Activated naive CD8-positive, alpha-beta T cell treated with anti-CD3 and anti-CD28 coated beads for 36 hours (primary cell): ENCODE data around the gene MAST4. TPM values are rescaled to one million over a fixed set of nuclear protein-coding genes. Genes with fewer than 3 reads are reported as not detected.
"Not testable (repeated sequence)": the region's sequence is repeated elsewhere in the genome, so short reads cannot be mapped to it uniquely, and the experiment has no call there.

ENCODE experiments used
- DNase-seq: peaks from one replicate; pipeline ENCODE4 v3.0.0; 2021
- H3K27ac Mint-ChIP-seq: one replicate; pipeline ENCODE4 v1.8.0; 2022; ENCODE audit warnings: mild to moderate bottlenecking, moderate library complexity, mixed read lengths
- H3K27me3 Mint-ChIP-seq: one replicate; pipeline ENCODE4 v1.8.0; 2022; ENCODE audit warnings: mild to moderate bottlenecking, mixed read lengths
- H3K36me3 Mint-ChIP-seq: one replicate; pipeline ENCODE4 v1.8.0; 2021; ENCODE audit warnings: mild to moderate bottlenecking, mixed read lengths
- H3K4me1 Mint-ChIP-seq: one replicate; pipeline ENCODE4 v1.8.0; 2021; ENCODE audit warnings: mixed read lengths
- H3K4me3 Mint-ChIP-seq: one replicate; pipeline ENCODE4 v1.8.0; 2022; ENCODE audit warnings: mild to moderate bottlenecking, moderate library complexity, mixed read lengths
- H3K9me3 Mint-ChIP-seq: one replicate; pipeline ENCODE4 v1.8.0; 2022; ENCODE audit warnings: mixed read lengths
- total RNA-seq, 2 experiments: library from RNA; stranded (reverse); gene quantifications; one replicate each; pipeline ENCODE4 v1.2.3, GENCODE V29; 2021

Gene MAST4
- total RNA-seq, 2 experiments from 2014 or later, result 8.9 to 9.8 TPM

DNA sequence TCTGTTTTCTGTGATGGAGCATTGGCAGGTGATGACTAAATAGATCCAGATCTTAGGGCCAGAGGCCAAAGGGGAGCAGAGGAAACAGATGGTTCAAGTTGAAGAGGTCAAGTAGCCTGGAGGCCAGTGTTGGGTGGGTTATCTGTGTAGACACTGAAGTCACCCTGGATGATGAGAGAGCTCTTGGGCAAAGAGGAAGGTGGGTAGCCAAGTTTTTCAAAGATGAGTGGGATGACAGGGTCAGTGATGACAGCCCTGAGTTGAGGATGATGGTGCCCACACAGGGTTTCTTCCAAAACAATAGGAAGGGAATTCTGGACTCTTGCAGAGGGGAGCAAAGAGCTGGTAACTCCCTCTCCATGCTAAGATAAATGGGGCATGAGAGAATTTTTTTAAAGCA lies 523.8 kb downstream of the MAST4 start:
- peaks cover 3% of the 10 kb centered on the region for H3K36me3 Mint-ChIP-seq
- no peak overlapping the region for H3K27ac Mint-ChIP-seq
- no peak overlapping the region for H3K4me3 Mint-ChIP-seq
- peaks cover 3% of the 10 kb centered on the region for H3K4me1 Mint-ChIP-seq
- H3K27me3 Mint-ChIP-seq, result no peaks in the 10 kb centered on the region
- no peak for DNase-seq
- H3K9me3 Mint-ChIP-seq, result no peaks in the 10 kb centered on the region

GRCh38 chr5:67123819-67124218 lies 527.6 kb downstream of the MAST4 start:
- Mint-ChIP-seq H3K27me3 (no peaks in the 10 kb centered on the region), H3K4me3 (no peak overlapping the region), H3K36me3 (peaks cover 19% of the 10 kb centered on the region), H3K4me1 (no peaks in the 10 kb centered on the region), H3K9me3 (peaks cover 2% of the 10 kb centered on the region), H3K27ac (no peak overlapping the region)
- no peak for DNase-seq

GRCh38 chr5:67124556-67124955 lies 528.4 kb downstream of the MAST4 start:
- Mint-ChIP-seq H3K4me1 (no peaks in the 10 kb centered on the region), H3K4me3 (no peak overlapping the region), H3K9me3 (peaks cover 2% of the 10 kb centered on the region), H3K36me3 (peaks cover 19% of the 10 kb centered on the region), H3K27ac (no peak overlapping the region), H3K27me3 (no peaks in the 10 kb centered on the region)
- no peak for DNase-seq

DNA sequence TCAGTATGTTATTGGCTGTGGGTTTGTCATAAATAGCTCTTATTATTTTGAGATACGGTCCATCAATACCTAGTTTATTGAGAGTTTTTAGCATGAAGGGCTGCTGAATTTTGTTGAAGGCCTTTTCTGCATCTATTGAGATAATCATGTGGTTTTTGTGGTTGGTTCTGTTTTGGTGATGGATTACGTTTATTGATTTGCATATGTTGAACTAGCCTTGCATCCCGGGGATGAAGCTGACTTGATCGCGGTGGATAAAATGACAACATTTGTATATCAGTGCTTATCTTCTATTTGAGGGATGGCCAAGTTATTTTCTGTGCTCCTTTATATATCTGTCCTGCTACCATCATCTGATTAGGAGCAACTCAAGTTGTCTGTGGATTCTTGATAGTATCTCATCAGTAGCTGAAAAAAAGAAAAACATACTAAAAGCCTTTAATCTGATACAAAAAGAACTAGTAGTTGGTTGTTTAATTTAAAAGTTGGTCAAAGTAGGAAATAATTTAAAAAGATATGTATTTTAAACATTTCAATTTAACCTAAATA lies 531.2 kb downstream of the MAST4 start:
- not testable (repeated sequence) for H3K27ac Mint-ChIP-seq, H3K27me3 Mint-ChIP-seq, H3K4me1 Mint-ChIP-seq, H3K4me3 Mint-ChIP-seq, DNase-seq, H3K9me3 Mint-ChIP-seq
- peaks cover 18% of the 10 kb centered on the region for H3K36me3 Mint-ChIP-seq

GRCh38 chr5:67129768-67130167 lies 533.6 kb downstream of the MAST4 start:
- DNase-seq, result no peak
- H3K27ac Mint-ChIP-seq, result no peak overlapping the region
- H3K4me3 Mint-ChIP-seq, result no peak overlapping the region
- H3K27me3 Mint-ChIP-seq, result no peaks in the 10 kb centered on the region
- peaks cover 16% of the 10 kb centered on the region for H3K36me3 Mint-ChIP-seq
- H3K9me3 Mint-ChIP-seq, result peaks cover 2% of the 10 kb centered on the region
- H3K4me1 Mint-ChIP-seq, result no peaks in the 10 kb centered on the region

DNA sequence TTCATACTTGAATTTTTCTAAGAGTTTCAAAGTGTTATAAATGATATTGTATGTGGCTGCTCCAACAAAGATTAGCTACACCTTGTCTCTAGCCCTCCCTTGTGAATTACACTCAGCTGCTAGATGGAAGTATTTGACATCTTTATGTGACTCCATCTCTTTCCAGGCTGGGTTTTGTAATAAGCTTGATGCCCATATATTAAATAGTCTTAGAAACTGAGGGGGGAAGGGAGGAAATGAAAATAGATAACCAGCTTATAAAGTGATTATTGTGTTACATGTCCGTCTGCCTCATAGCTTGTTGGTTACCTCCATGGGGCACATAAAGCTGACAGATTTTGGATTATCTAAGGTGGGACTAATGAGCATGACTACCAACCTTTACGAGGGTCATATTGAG lies 537.0 kb downstream of the MAST4 start:
- no peaks in the 10 kb centered on the region for H3K9me3 Mint-ChIP-seq
- H3K4me3 Mint-ChIP-seq, result no peak overlapping the region
- no peak for DNase-seq
- no peak overlapping the region for H3K27ac Mint-ChIP-seq
- no peaks in the 10 kb centered on the region for H3K4me1 Mint-ChIP-seq
- no peaks in the 10 kb centered on the region for H3K27me3 Mint-ChIP-seq
- peaks cover 2% of the 10 kb centered on the region for H3K36me3 Mint-ChIP-seq

DNA sequence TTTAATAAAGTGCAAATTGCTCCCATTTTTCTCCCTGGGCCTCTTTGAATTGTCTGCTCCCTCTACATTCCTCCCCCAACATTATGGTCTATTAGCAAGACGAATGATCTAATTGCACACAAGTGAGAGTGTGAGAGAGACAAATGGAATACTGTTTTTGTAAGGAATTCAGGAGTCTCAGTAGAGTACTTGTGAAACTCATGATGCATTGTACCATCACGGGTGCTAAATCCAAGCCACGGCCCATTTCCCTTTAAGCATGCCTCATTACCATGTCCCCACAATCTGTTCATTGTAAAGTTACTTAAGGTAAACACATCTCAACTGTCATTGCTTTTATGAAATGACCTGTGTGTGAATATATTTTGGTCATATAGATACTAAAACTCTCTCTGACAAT lies 537.6 kb downstream of the MAST4 start:
- no peaks in the 10 kb centered on the region for H3K27me3 Mint-ChIP-seq
- peaks cover 2% of the 10 kb centered on the region for H3K36me3 Mint-ChIP-seq
- no peaks in the 10 kb centered on the region for H3K9me3 Mint-ChIP-seq
- no peak overlapping the region for H3K27ac Mint-ChIP-seq
- no peaks in the 10 kb centered on the region for H3K4me1 Mint-ChIP-seq
- no peak overlapping the region for H3K4me3 Mint-ChIP-seq
- no peak for DNase-seq

- Mint-ChIP-seq H3K4me3 (no peak overlapping the region), H3K4me1 (no peaks in the 10 kb centered on the region), H3K27ac (no peak overlapping the region), H3K9me3 (no peaks in the 10 kb centered on the region), H3K27me3 (no peaks in the 10 kb centered on the region), H3K36me3 (peaks cover 2% of the 10 kb centered on the region)
- DNase-seq, result no peak
These were observed 539.3 kb downstream of the MAST4 start for GRCh38 chr5:67135381-67135984.

DNA sequence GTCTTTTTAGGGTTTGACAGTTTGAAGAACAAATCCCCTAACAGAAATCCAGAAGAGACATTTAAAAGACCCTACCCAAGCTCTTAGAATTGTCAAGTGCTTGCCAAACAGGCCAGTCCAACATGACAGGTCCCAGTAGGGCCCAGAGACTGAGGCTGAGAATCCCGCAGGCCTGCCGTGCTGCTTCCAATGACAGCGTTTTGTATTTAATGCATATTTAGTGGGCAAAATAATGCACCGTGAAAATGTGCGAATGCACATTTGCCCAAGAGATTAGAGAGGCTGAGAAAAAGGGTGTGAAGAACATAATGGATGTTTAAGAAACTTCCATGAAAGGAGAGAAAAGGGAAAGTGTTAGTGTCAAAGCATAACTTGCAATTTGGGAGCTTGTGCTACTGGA lies 542.8 kb downstream of the MAST4 start:
- H3K9me3 Mint-ChIP-seq, result no peaks in the 10 kb centered on the region
- H3K27ac Mint-ChIP-seq, result no peak overlapping the region
- H3K36me3 Mint-ChIP-seq, result peaks cover 6% of the 10 kb centered on the region
- no peak for DNase-seq
- no peaks in the 10 kb centered on the region for H3K4me1 Mint-ChIP-seq
- H3K4me3 Mint-ChIP-seq, result no peak overlapping the region
- no peaks in the 10 kb centered on the region for H3K27me3 Mint-ChIP-seq

GRCh38 chr5:67140413-67140812 lies 544.2 kb downstream of the MAST4 start:
- no peak overlapping the region for H3K4me3 Mint-ChIP-seq
- H3K27me3 Mint-ChIP-seq, result no peaks in the 10 kb centered on the region
- H3K4me1 Mint-ChIP-seq, result no peaks in the 10 kb centered on the region
- no peak for DNase-seq
- H3K9me3 Mint-ChIP-seq, result no peaks in the 10 kb centered on the region
- H3K27ac Mint-ChIP-seq, result no peak overlapping the region
- peaks cover 11% of the 10 kb centered on the region for H3K36me3 Mint-ChIP-seq

DNA sequence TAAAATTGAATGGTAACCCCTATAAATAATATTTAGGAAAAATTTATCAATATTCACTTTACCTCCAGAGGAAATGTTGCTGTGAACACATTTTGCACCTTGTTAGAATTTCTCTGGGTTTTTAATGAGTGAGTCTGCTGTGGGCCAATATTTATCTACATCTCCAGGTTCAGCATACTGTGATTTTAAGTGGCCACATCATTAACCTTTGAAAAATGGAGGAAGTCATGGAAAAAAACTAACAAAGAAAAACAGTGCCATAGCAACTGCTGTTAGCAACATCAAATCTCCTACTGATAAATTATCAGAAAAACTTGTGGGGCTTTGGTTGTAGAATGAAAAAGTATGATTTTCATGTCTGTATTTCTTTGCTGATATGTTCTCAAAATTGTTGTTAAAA lies 545.5 kb downstream of the MAST4 start:
- Mint-ChIP-seq H3K27ac (no peak overlapping the region), H3K36me3 (peaks cover 10% of the 10 kb centered on the region), H3K9me3 (no peaks in the 10 kb centered on the region), H3K4me3 (no peak overlapping the region), H3K4me1 (no peaks in the 10 kb centered on the region), H3K27me3 (no peaks in the 10 kb centered on the region)
- no peak for DNase-seq

DNA sequence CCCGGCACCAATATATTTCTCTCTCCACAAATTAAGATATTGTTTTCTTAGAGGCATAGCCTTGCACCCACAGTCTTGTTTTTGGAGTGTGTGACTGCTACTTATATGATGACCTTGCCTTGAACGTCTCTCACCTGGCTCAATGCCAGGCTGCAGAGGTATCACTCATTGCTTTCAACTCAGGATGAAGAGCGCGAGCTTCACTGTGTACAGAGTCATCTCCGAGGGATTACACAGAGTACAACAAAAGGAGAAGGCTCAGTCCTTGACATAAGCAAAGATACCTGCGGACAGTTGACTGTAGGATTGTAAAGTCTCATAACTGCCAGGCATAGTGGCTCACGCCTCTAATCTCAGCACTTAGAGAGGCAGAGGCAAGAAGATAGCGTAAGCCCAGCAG lies 546.6 kb downstream of the MAST4 start:
- Mint-ChIP-seq H3K9me3 (no peaks in the 10 kb centered on the region), H3K27me3 (no peaks in the 10 kb centered on the region), H3K4me1 (no peaks in the 10 kb centered on the region), H3K4me3 (no peak overlapping the region), H3K27ac (no peak overlapping the region), H3K36me3 (peaks cover 10% of the 10 kb centered on the region)
- DNase-seq, result no peak

DNA sequence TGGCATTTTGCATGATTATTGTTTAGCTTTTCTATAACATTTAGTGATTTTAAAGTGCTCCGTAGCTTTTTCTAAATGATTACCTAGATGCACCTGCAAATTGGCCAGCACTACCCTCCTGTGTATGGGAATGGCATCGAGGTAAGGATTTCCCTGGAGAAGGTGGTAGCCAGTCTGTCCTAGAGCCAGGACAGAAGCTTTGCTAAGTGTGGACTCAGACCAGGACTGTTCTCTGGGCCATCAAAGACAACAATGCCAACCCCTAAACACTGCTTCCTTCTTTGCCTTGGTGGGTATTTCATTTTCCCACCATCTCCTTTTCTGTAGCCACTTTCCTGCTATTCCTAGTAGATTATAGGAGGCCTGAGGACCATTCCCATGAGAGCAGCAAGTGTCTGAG lies 547.4 kb downstream of the MAST4 start:
- Mint-ChIP-seq H3K9me3 (no peaks in the 10 kb centered on the region), H3K27ac (no peak overlapping the region), H3K4me3 (no peak overlapping the region), H3K36me3 (peaks cover 10% of the 10 kb centered on the region), H3K4me1 (no peaks in the 10 kb centered on the region), H3K27me3 (no peaks in the 10 kb centered on the region)
- DNase-seq, result no peak

DNA sequence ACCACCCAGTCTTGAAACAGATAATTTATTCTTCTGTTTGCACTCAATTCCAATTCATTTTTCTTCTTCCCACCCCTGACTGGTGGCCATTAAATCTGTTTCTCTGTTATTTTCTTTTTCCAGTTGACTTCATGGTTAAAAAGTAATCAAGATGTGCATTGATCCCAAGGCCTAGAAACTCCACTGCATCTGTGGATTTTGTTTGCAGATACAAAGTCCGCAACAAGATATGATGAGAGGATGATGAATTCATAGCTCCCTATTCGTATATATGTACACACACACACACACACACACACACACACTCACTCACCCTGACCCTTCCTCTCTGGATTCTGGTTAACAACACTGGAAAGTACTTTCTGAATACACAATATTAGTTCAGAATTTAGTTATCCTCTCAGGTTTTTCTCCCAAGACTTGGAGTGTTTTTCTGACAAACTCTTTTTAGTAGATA lies 548.0 kb downstream of the MAST4 start:
- Mint-ChIP-seq H3K27me3 (no peaks in the 10 kb centered on the region), H3K4me1 (no peaks in the 10 kb centered on the region)

DNA sequence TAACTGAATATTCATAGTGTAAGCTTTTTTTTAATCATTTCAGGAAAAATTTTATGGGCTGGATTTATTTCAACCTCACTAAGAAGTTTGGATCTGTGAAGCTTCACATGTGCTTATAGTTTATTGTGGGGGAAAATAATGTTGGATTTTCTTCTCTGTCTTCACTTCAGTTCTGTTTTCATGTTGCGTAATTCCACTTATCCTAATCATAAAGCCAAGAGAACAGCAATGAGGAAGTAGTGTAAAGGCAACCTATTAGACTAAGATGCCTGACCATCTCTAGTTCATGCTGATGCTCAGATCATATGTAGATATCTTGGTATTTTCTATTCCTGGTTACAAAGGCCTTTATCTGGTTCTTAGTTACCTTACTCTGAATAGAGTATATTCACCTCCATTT lies 550.4 kb downstream of the MAST4 start:
- no peaks in the 10 kb centered on the region for H3K4me1 Mint-ChIP-seq
- H3K27me3 Mint-ChIP-seq, result no peaks in the 10 kb centered on the region
- no peak for DNase-seq
- H3K36me3 Mint-ChIP-seq, result peaks cover 24% of the 10 kb centered on the region
- H3K4me3 Mint-ChIP-seq, result no peak overlapping the region
- H3K27ac Mint-ChIP-seq, result no peak overlapping the region
- H3K9me3 Mint-ChIP-seq, result no peaks in the 10 kb centered on the region

More for the DNA sequence above, 548.0 kb downstream of the MAST4 start:
- no peak overlapping the region for H3K4me3 Mint-ChIP-seq
- H3K9me3 Mint-ChIP-seq, result no peaks in the 10 kb centered on the region
- H3K36me3 Mint-ChIP-seq, result peaks cover 11% of the 10 kb centered on the region
- no peak for DNase-seq
- no peak overlapping the region for H3K27ac Mint-ChIP-seq

DNA sequence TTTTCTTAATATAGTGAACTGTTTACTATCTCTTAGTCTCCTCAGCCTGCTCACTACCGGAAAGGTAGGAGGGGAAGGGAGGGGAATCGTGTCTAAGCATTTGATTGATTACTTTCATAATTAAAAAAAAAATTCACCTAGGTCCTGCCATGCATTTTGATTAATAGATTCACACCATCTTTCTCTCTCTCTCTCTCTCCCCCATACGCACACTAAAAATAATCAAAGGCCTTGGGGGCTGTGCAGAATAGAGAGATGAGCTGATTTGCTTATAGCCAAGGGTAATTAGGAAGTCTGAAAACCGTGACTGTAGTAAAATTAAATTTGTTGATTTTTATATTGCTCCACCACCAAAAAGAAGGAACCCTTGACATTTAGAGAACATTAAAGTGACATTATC lies 550.8 kb downstream of the MAST4 start:
- H3K36me3 Mint-ChIP-seq, result peaks cover 24% of the 10 kb centered on the region
- no peaks in the 10 kb centered on the region for H3K9me3 Mint-ChIP-seq
- H3K27ac Mint-ChIP-seq, result no peak overlapping the region
- no peak overlapping the region for H3K4me3 Mint-ChIP-seq
- no peak for DNase-seq
- no peaks in the 10 kb centered on the region for H3K4me1 Mint-ChIP-seq
- no peaks in the 10 kb centered on the region for H3K27me3 Mint-ChIP-seq
